NCI-H187 treated with DMSO at 0.1 percent for 48 hours (cell line): ENCODE data around the gene ABLIM1.

ENCODE experiments used
- DNase-seq: peaks from one replicate; lab custom pipeline; 2025; lab: John Stamatoyannopoulos, UW

The ABLIM1 gene

GRCh38 chr10:114545819-114546218, 112.3 kb downstream of the ABLIM1 start:
- no peak for DNase-seq

- no peak for DNase-seq
Observed at GRCh38 chr10:114545071-114545470, 113.0 kb downstream of the ABLIM1 start.

- no peak for DNase-seq
Observed at GRCh38 chr10:114544045-114544659, 113.9 kb downstream of the ABLIM1 start.

- no peak for DNase-seq
Observed at GRCh38 chr10:114543456-114543855, 114.6 kb downstream of the ABLIM1 start.

GRCh38 chr10:114542373-114542772, 115.7 kb downstream of the ABLIM1 start:
- no peak for DNase-seq

GRCh38 chr10:114541797-114542160, 116.3 kb downstream of the ABLIM1 start:
- no peak for DNase-seq

GRCh38 chr10:114541081-114541796, 116.8 kb downstream of the ABLIM1 start:
- no peak for DNase-seq

- no peak for DNase-seq
Observed at GRCh38 chr10:114540236-114540635, 117.8 kb downstream of the ABLIM1 start.

GRCh38 chr10:114539623-114540022, 118.5 kb downstream of the ABLIM1 start:
- no peak for DNase-seq

GRCh38 chr10:114538181-114538906, 119.7 kb downstream of the ABLIM1 start:
- no peak for DNase-seq

- DNase-seq, result no peak
Observed at GRCh38 chr10:114537736-114538135, 120.3 kb downstream of the ABLIM1 start.

- no peak for DNase-seq
Observed at GRCh38 chr10:114534571-114534981, 123.5 kb downstream of the ABLIM1 start.

GRCh38 chr10:114532226-114532625, 125.8 kb downstream of the ABLIM1 start:
- no peak for DNase-seq

GRCh38 chr10:114526504-114527238, 131.4 kb downstream of the ABLIM1 start:
- DNase-seq, result no peak

- DNase-seq, result no peak
Observed at GRCh38 chr10:114526126-114526503, 132.0 kb downstream of the ABLIM1 start.

GRCh38 chr10:114525368-114525949, 132.6 kb downstream of the ABLIM1 start:
- no peak for DNase-seq

- DNase-seq, result no peak
Observed at GRCh38 chr10:114523876-114524275, 134.2 kb downstream of the ABLIM1 start.

GRCh38 chr10:114521255-114521654, 136.8 kb downstream of the ABLIM1 start:
- no peak for DNase-seq

GRCh38 chr10:114520453-114520852, 137.6 kb downstream of the ABLIM1 start:
- DNase-seq, result no peak

GRCh38 chr10:114519756-114520293, 138.2 kb downstream of the ABLIM1 start:
- DNase-seq, result no peak

- DNase-seq, result no peak
Observed at GRCh38 chr10:114519306-114519669, 138.8 kb downstream of the ABLIM1 start.
